Esophagus squamous epithelium (tissue), 4 donors: ENCODE measurements around the gene YARS1.

Source experiments
- POLR2A ChIP-seq, 4 donors: fragments of 450-650 bp; IDR thresholded peaks; one replicate each; pipeline ENCODE4 v1.6.1; 2017; ENCODE audit warnings: antibody characterized with exemption in 4 of 4, mild to moderate bottlenecking in 4 of 4, moderate library complexity in 3 of 4
- TF ChIP-seq, protein P1 (sequence below), 6 experiments: fragments of 450-650 bp in 4 of 6; fragments of 200-600 bp in 2 of 6; sonication (generic) in 2 of 6; IDR thresholded peaks; one replicate each; pipeline ENCODE4 v1.5.1; 2016 to 2019; ENCODE audit warnings: antibody characterized with exemption in 6 of 6, mild to moderate bottlenecking in 4 of 6, moderate library complexity in 4 of 6

DNA sequence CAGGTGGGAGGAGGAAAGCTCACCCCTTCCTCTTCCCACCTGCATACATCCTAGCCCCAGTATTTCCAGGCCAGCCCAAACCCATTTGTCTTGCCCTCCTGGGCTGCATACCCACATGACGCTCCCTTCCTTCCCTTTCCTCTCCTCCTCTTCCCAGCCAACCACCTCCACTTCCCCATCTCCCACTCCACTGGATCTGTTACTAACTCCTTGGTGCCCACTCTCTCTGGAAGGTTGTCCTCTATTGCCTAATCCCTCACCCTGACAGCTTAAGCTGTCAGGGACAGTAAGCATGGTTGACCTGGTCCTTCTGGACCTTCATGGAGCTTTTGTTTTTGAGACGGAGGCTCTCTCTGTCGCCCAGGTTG lies 91.6 kb downstream of the YARS1 start:
- TF ChIP-seq, protein P1, sequence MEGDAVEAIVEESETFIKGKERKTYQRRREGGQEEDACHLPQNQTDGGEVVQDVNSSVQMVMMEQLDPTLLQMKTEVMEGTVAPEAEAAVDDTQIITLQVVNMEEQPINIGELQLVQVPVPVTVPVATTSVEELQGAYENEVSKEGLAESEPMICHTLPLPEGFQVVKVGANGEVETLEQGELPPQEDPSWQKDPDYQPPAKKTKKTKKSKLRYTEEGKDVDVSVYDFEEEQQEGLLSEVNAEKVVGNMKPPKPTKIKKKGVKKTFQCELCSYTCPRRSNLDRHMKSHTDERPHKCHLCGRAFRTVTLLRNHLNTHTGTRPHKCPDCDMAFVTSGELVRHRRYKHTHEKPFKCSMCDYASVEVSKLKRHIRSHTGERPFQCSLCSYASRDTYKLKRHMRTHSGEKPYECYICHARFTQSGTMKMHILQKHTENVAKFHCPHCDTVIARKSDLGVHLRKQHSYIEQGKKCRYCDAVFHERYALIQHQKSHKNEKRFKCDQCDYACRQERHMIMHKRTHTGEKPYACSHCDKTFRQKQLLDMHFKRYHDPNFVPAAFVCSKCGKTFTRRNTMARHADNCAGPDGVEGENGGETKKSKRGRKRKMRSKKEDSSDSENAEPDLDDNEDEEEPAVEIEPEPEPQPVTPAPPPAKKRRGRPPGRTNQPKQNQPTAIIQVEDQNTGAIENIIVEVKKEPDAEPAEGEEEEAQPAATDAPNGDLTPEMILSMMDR (IDR thresholded peaks at IDR 0.05) = no peak
- TF ChIP-seq POLR2A (IDR thresholded peaks at IDR 0.05) = no peak
